Measurements from ENCODE around the gene MUCL3.
"Not testable (repeated sequence)": the region's sequence is repeated elsewhere in the genome, so short reads cannot be mapped to it uniquely, and the experiment has no call there.

DNA sequence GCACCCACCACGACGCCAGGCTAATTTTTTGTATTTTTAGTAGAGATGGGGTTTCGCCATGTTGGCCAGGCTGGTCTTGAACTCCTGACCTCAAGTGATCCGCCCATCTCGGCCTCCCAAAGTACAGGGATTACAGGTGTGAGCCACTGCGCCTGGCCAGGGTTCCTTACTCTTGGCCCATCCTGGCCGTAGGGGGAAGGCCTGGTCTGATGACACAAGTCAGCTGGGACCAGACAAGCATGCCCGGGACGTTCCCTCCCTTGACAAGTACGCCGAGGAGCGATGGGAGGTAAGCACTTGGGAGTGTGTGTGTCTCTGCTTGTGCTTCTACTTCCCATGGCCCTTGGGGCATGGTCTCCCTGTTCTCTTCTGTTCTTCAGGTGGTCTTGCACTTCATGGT is 30.3 kb upstream of the MUCL3 start:
- TF ChIP-seq, protein P1, sequence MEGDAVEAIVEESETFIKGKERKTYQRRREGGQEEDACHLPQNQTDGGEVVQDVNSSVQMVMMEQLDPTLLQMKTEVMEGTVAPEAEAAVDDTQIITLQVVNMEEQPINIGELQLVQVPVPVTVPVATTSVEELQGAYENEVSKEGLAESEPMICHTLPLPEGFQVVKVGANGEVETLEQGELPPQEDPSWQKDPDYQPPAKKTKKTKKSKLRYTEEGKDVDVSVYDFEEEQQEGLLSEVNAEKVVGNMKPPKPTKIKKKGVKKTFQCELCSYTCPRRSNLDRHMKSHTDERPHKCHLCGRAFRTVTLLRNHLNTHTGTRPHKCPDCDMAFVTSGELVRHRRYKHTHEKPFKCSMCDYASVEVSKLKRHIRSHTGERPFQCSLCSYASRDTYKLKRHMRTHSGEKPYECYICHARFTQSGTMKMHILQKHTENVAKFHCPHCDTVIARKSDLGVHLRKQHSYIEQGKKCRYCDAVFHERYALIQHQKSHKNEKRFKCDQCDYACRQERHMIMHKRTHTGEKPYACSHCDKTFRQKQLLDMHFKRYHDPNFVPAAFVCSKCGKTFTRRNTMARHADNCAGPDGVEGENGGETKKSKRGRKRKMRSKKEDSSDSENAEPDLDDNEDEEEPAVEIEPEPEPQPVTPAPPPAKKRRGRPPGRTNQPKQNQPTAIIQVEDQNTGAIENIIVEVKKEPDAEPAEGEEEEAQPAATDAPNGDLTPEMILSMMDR (IDR thresholded peaks at IDR 0.05 in 4 of 5, conservative IDR thresholded peaks at IDR 0.05 in 1 of 5) = not testable (repeated sequence)
- not testable (repeated sequence) for TF ChIP-seq POLR2A (IDR thresholded peaks at IDR 0.05)
